BE2C (cell line): Measurements from ENCODE around the gene SCARB1.

ENCODE experiments used
- DNase-seq: peaks from one replicate; pipeline ENCODE4 v3.0.0-alpha.2; 2020
- H3K27me3 ChIP-seq: fragments of 250-450 bp; sonication (Bioruptor Pico); 2 replicates; pipeline ENCODE4 v1.5.1; 2020; ENCODE audit warnings: mild to moderate bottlenecking
- H3K36me3 ChIP-seq: fragments of 250-450 bp; sonication (Bioruptor Pico); 2 replicates; pipeline ENCODE4 v1.5.1; 2020; ENCODE audit warnings: mild to moderate bottlenecking
- H3K4me1 ChIP-seq: fragments of 250-450 bp; sonication (Bioruptor Pico); 2 replicates; pipeline ENCODE4 v1.5.1; 2020
- H3K4me3 ChIP-seq: 2 replicates; pipeline ENCODE4 v1.5.1; 2011; ENCODE audit warnings: low read depth, low read length
- H3K9me3 ChIP-seq: fragments of 250-450 bp; sonication (Bioruptor Pico); 2 replicates; pipeline ENCODE4 v1.5.1; 2020
- CTCF ChIP-seq: IDR thresholded peaks from 2 replicates; pipeline ENCODE4 v1.5.1; 2012; ENCODE audit warnings: mild to moderate bottlenecking, low read depth, low read length

SCARB1 gene

GRCh38 chr12:124812356-124812755 lies 51.3 kb downstream of the SCARB1 start:
- Histone ChIP-seq H3K4me3 (no peak overlapping the region), H3K4me1 (peaks cover 5% of the 10 kb centered on the region; the same call in 1 of the 2 replicates), H3K36me3 (peaks cover 71% of the 10 kb centered on the region), H3K9me3 (no peaks in the 10 kb centered on the region), H3K27me3 (no peaks in the 10 kb centered on the region)
- DNase-seq = no peak
- TF ChIP-seq CTCF = no peak

GRCh38 chr12:124811633-124812032 lies 52.0 kb downstream of the SCARB1 start:
- peaks cover 8% of the 10 kb centered on the region; the same call in 1 of the 2 replicates for H3K4me1 ChIP-seq
- TF ChIP-seq CTCF = no peak
- peaks cover 71% of the 10 kb centered on the region for H3K36me3 ChIP-seq
- H3K27me3 ChIP-seq = no peaks in the 10 kb centered on the region
- no peak for DNase-seq
- no peaks in the 10 kb centered on the region for H3K9me3 ChIP-seq
- no peak overlapping the region for H3K4me3 ChIP-seq

- no peaks in the 10 kb centered on the region for H3K27me3 ChIP-seq
- DNase-seq = no peak
- peaks cover 8% of the 10 kb centered on the region; the same call in 1 of the 2 replicates for H3K4me1 ChIP-seq
- no peak for TF ChIP-seq CTCF
- H3K9me3 ChIP-seq = no peaks in the 10 kb centered on the region
- H3K36me3 ChIP-seq = peaks cover 65% of the 10 kb centered on the region
- H3K4me3 ChIP-seq = no peak overlapping the region
Observed at GRCh38 chr12:124809878-124810277, 53.8 kb downstream of the SCARB1 start.

GRCh38 chr12:124809391-124809790 lies 54.3 kb downstream of the SCARB1 start:
- H3K9me3 ChIP-seq = no peaks in the 10 kb centered on the region
- no peak overlapping the region for H3K4me3 ChIP-seq
- peaks cover 10% of the 10 kb centered on the region for H3K4me1 ChIP-seq
- peaks cover 65% of the 10 kb centered on the region for H3K36me3 ChIP-seq
- TF ChIP-seq CTCF = no peak
- H3K27me3 ChIP-seq = no peaks in the 10 kb centered on the region
- DNase-seq = no peak

- H3K9me3 ChIP-seq = no peaks in the 10 kb centered on the region
- H3K4me3 ChIP-seq = no peak overlapping the region
- no peak for TF ChIP-seq CTCF
- peaks cover 16% of the 10 kb centered on the region for H3K4me1 ChIP-seq
- H3K27me3 ChIP-seq = no peaks in the 10 kb centered on the region
- no peak for DNase-seq
- peaks cover 60% of the 10 kb centered on the region for H3K36me3 ChIP-seq
Observed at GRCh38 chr12:124808272-124808671, 55.4 kb downstream of the SCARB1 start.

- Histone ChIP-seq H3K36me3 (peaks cover 50% of the 10 kb centered on the region), H3K27me3 (no peaks in the 10 kb centered on the region), H3K9me3 (no peaks in the 10 kb centered on the region)
Observed at GRCh38 chr12:124805876-124806668, 57.6 kb downstream of the SCARB1 start.

More at GRCh38 chr12:124805876-124806668, 57.6 kb downstream of the SCARB1 start:
- no peak for TF ChIP-seq CTCF
- DNase-seq = peak; percentile 51
- no peak overlapping the region for H3K4me3 ChIP-seq
- peaks cover 16% of the 10 kb centered on the region for H3K4me1 ChIP-seq
